Neural cell (in vitro differentiated cells): ENCODE results near the gene APOD.

Experiments used
- CTCF ChIP-seq: fragments of 450-650 bp; IDR thresholded peaks from 2 replicates; pipeline ENCODE4 v1.5.1; 2014; ENCODE audit warnings: antibody characterized with exemption, mild to moderate bottlenecking, moderate library complexity; ENCODE audit not compliant: poor library complexity, severe bottlenecking
- EP300 ChIP-seq: fragments of 450-650 bp; conservative IDR thresholded peaks from 2 replicates; pipeline ENCODE4 v1.6.1; 2014; ENCODE audit warnings: antibody characterized with exemption, mild to moderate bottlenecking, moderate library complexity; ENCODE audit not compliant: poor library complexity, severe bottlenecking
- RAD21 ChIP-seq: fragments of 450-650 bp; conservative IDR thresholded peaks from 2 replicates; pipeline ENCODE4 v1.6.1; 2014; ENCODE audit warnings: antibody characterized with exemption, mild to moderate bottlenecking, moderate library complexity

GRCh38 chr3:195548006-195548405 is 35.7 kb downstream of the APOD start:
- TF ChIP-seq CTCF (no peak), RAD21 (no peak), EP300 (no peak)
